ENCODE measurements around the gene MAD1L1. TPM values are rescaled to one million over a fixed set of nuclear protein-coding genes. Genes with fewer than 3 reads are reported as not detected.

Gene MAD1L1
- total and polyA plus RNA-seq, 10 donors = 47.3 to 118 (median 68.2) TPM

DNA sequence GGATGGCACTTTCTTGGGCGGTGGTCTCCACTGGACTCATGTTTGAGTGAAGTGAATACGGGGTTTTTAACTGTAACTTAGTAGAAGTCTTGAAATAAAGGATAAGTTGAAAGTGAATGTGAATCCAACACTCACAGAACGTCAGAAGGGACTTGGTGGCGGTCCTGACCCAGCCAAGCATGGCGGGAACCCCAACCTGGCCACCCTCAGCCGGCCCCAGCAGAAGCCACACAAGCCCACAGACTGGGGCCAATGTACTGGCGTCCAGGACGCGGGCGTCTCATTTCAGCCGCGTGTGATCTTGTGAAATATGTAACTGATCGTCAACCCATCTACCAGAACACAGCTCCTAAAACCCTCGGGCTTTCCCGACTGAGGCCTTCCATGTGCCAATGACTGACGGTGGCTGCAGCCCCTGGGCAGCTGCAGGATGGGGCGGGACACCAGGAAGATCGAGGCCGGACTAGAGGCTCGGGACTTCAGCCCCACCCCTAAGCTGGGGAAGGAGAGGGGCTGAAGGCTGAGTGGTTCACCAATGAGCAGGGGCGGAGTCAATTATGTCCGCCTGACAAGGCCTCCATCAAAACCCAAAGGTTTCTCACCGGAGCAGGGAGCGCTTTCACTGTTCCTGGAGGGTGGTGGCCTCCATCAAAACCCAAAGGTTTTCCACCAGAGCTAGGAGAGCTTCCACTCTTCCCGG, 161.5 kb downstream of the MAD1L1 start:
- DNase-seq = no peak
- H3K4me1 ChIP-seq = peaks cover 2 to 48% (median 13%) of the 10 kb centered on the region in 6 donors
- no peaks in the 10 kb centered on the region for H3K9me3 ChIP-seq
- H3K4me3 ChIP-seq = no peak overlapping the region
- peaks cover 0 to 46% (median 14%) of the 10 kb centered on the region in 6 donors for H3K36me3 ChIP-seq
- H3K27ac ChIP-seq = no peak overlapping the region
- TF ChIP-seq POLR2AphosphoS5 (IDR thresholded peaks at IDR 0.05) (no peak), POLR2A (IDR thresholded peaks at IDR 0.05) (no peak)
- TF ChIP-seq, protein P1, sequence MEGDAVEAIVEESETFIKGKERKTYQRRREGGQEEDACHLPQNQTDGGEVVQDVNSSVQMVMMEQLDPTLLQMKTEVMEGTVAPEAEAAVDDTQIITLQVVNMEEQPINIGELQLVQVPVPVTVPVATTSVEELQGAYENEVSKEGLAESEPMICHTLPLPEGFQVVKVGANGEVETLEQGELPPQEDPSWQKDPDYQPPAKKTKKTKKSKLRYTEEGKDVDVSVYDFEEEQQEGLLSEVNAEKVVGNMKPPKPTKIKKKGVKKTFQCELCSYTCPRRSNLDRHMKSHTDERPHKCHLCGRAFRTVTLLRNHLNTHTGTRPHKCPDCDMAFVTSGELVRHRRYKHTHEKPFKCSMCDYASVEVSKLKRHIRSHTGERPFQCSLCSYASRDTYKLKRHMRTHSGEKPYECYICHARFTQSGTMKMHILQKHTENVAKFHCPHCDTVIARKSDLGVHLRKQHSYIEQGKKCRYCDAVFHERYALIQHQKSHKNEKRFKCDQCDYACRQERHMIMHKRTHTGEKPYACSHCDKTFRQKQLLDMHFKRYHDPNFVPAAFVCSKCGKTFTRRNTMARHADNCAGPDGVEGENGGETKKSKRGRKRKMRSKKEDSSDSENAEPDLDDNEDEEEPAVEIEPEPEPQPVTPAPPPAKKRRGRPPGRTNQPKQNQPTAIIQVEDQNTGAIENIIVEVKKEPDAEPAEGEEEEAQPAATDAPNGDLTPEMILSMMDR (IDR thresholded peaks at IDR 0.05 in 8 of 11, conservative IDR thresholded peaks at IDR 0.05 in 3 of 11) = no peak
- intact Hi-C loops (cut with DNase I; ENCODE audit: low total_unique reads) = no loop called here
- 83 to 91% (median 88%) methylated on average over 25 of the region's 25 CpGs for WGBS, 5 donors
- no peaks in the 10 kb centered on the region for H3K27me3 ChIP-seq (replicated peaks in 1 of 7)

GRCh38 chr7:2070151-2070763, 162.5 kb downstream of the MAD1L1 start:
- Histone ChIP-seq H3K36me3 (peaks cover 0 to 44% (median 16%) of the 10 kb centered on the region in 6 donors), H3K4me1 (peaks cover 4 to 56% (median 19%) of the 10 kb centered on the region in 6 donors), H3K27me3 (replicated peaks in 1 of 7) (no peaks in the 10 kb centered on the region), H3K9me3 (no peaks in the 10 kb centered on the region), H3K4me3 (no peak overlapping the region), H3K27ac (no peak overlapping the region)
- intact Hi-C loops (cut with DNase I; ENCODE audit: low total_unique reads) = no loop called here
- 82 to 88% (median 84%) methylated on average over 18 to 20 of the region's 20 CpGs for WGBS, 5 donors
- TF ChIP-seq, protein P1 (IDR thresholded peaks at IDR 0.05 in 8 of 11, conservative IDR thresholded peaks at IDR 0.05 in 3 of 11) = no peak
- TF ChIP-seq POLR2A (IDR thresholded peaks at IDR 0.05) (no peak), POLR2AphosphoS5 (IDR thresholded peaks at IDR 0.05) (no peak)
- no peak for DNase-seq

- no peak for DNase-seq
- intact Hi-C loops (cut with DNase I; ENCODE audit: low total_unique reads) = no loop called here
- Histone ChIP-seq H3K27me3 (replicated peaks in 1 of 7) (no peaks in the 10 kb centered on the region), H3K4me1 (peaks cover 4 to 53% (median 15%) of the 10 kb centered on the region in 6 donors), H3K27ac (no peak overlapping the region), H3K4me3 (no peak overlapping the region), H3K36me3 (peaks cover 0 to 47% (median 16%) of the 10 kb centered on the region in 6 donors), H3K9me3 (no peaks in the 10 kb centered on the region)
- TF ChIP-seq POLR2A (IDR thresholded peaks at IDR 0.05) (no peak), POLR2AphosphoS5 (IDR thresholded peaks at IDR 0.05) (no peak)
- TF ChIP-seq, protein P1 (IDR thresholded peaks at IDR 0.05 in 8 of 11, conservative IDR thresholded peaks at IDR 0.05 in 3 of 11) = no peak
- WGBS, 5 donors = 84 to 93% (median 86%) methylated on average over 17 of the region's 17 CpGs
Observed at GRCh38 chr7:2069472-2069860, 163.3 kb downstream of the MAD1L1 start.
